NCI-H146 (cell line): Measurements from ENCODE around the gene PBRM1.

Source experiments
- DNase-seq: peaks from one replicate; lab custom pipeline; 2025; lab: John Stamatoyannopoulos, UW

The PBRM1 gene

GRCh38 chr3:52524752-52525679 lies 160.7 kb downstream of the PBRM1 start:
- no peak for DNase-seq

- no peak for DNase-seq
Observed at GRCh38 chr3:52524258-52524751, 161.4 kb downstream of the PBRM1 start.

GRCh38 chr3:52523386-52524257 lies 162.1 kb downstream of the PBRM1 start:
- DNase-seq = no peak

GRCh38 chr3:52522651-52523251 lies 163.0 kb downstream of the PBRM1 start:
- DNase-seq = no peak

GRCh38 chr3:52521881-52522650 lies 163.6 kb downstream of the PBRM1 start:
- no peak for DNase-seq

DNA sequence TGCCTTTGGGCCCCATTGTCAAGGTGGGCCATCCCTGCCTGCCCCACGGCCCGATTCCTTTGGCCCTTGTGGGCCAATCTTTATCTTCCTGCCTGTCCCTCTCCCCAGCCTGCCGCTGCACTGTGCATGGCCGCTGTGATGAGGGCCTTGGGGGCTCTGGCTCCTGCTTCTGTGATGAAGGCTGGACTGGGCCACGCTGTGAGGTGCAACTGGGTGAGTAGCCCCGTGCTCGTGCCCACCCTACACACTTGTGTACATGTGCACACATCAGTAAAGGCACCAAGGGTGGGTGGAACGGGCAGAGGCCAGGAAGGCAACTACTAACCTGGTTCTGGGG lies 164.3 kb downstream of the PBRM1 start:
- DNase-seq = no peak

- DNase-seq = no peak
Observed at GRCh38 chr3:52520716-52521487, 164.8 kb downstream of the PBRM1 start.

- DNase-seq = no peak
Observed at GRCh38 chr3:52520141-52520667, 165.5 kb downstream of the PBRM1 start.

DNA sequence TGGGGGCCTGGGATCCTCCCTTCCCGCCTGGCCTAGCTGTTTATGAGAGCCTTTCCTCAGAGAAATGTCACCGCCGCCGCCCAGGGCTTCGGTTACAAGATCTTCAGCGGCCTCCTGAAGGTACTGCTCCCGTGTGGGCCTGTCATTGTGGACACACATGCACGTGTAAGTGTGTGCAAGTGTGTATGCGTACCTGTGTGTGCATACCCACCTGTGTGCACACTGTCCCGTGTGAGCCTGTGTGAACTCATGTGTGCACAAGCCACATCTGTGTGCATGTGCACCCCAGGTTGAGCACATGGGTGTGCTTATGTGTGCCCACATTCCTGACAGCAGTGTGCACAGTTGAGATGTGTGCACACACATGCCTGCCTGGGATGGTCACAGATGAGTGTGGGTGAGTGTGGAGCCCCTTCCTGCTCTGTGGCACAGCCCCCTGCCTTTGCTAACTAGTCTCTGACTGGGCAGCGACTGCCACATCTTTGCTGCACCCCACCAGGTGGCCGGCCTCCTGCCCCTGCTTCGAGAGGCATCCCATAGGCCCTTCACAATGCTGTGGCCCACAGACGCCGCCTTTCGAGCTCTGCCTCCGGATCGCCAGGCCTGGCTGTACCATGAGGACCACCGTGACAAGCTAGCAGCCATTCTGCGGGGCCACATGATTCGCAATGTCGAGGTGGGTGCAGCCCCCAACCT lies 166.1 kb downstream of the PBRM1 start:
- DNase-seq = no peak

GRCh38 chr3:52518723-52519444 lies 166.8 kb downstream of the PBRM1 start:
- no peak for DNase-seq

DNA sequence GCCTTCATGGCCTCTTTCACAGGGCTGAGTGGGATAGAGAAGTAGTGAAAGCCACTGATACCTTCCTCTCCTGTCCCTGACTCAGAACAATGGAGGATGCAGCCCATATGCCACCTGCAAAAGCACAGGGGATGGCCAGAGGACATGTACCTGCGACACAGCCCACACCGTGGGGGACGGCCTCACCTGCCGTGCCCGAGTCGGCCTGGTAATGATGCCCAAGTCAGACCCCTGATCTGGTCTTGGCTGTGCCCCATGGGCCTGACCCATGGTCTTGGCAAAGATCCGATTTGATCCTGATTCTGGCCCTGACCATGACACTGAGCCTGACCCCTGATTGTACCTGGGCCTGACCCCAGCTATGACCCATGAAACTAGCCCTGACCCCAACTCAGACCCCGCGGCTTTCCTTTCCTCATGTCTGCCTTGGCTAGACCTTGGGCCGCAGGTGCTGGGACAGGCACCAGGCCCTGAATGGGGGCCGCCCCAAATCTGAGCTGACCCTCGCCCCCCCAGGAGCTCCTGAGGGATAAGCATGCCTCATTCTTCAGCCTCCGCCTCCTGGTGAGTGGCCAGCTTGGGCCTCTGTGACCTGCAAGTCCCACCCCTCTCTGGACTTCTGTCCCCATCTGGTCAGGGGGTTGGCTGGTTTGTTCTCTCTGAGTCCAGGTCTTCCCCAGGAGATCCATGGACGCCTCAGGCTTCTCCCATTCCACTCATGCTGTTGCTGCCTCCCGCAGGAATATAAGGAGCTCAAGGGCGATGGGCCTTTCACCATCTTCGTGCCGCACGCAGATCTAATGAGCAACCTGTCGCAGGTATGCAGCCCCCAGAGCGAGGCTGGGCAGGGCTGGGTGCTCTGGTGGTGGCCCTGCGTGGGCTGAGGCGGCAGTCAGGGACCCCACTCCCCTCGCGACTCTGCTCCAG lies 167.7 kb downstream of the PBRM1 start:
- DNase-seq = no peak

- no peak for DNase-seq
Observed at GRCh38 chr3:52516509-52517195, 169.1 kb downstream of the PBRM1 start.

GRCh38 chr3:52515192-52515591 lies 170.5 kb downstream of the PBRM1 start:
- no peak for DNase-seq

- no peak for DNase-seq
Observed at GRCh38 chr3:52514576-52514975, 171.1 kb downstream of the PBRM1 start.

DNA sequence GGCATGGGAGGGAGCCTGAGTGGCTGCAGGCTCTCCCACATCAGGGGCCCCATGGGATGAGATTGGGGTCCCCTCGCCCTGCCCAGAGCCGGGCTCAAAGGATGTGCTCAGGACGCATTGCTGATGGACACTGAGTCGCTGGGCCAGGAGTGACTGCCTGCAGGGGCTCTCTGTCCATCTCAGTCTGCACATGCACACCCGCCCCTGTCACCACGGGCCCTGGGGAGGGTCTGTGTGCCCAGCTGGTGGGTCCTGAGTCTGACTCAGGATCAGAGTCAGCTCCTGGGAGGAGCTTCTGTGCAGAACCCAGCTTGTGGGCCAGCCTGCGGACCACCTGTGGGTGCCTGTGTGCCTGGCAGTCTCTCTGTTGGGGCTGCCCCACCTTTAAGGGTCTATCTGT lies 172.4 kb downstream of the PBRM1 start:
- no peak for DNase-seq

- no peak for DNase-seq
Observed at GRCh38 chr3:52512727-52513126, 173.0 kb downstream of the PBRM1 start.

DNA sequence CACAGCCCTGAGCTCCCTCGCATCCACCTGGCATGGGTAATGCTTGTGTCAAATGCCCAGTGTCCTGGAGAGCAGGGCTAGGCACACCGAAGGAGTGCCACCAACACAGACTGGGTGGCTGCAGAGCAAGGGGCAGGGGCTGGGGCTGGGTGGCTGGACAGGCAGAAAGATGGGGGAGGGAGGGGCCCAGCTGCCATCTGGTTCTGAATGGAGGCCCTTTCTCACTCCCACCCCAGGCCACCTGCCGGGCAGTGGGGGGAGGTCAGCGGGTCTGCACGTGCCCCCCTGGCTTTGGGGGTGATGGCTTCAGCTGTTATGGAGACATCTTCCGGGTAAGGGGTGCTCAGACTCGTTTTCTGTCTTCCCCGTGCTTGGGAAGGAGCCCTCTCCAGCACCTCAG lies 173.6 kb downstream of the PBRM1 start:
- DNase-seq = no peak

GRCh38 chr3:52511509-52511908 lies 174.2 kb downstream of the PBRM1 start:
- no peak for DNase-seq
